ENCODE data around the gene PLA2G2E.
A peak's percentile ranks its signal among the peaks of the same experiment; 100 is the strongest.

The PLA2G2E gene

GRCh38 chr1:19882111-19883071 lies 41.0 kb downstream of the PLA2G2E start, which contains the start of gene OTUD3:
TSS of gene OTUD3 (plus strand) at chr1:19882395. CDS start at chr1:19882514, 119 bp downstream.
- no peak for TF ChIP-seq EGR1 (IDR thresholded peaks at IDR 0.05)
- TF ChIP-seq FOXM1 (IDR thresholded peaks at IDR 0.05; ENCODE audit: borderline replicate concordance, low read depth) = no peak
- no peak for TF ChIP-seq CEBPB (IDR thresholded peaks at IDR 0.05)
- TF ChIP-seq TAF1 (IDR thresholded peaks at IDR 0.05; ENCODE audit: low read depth) = peak; percentile 72
- TF ChIP-seq, protein P1, sequence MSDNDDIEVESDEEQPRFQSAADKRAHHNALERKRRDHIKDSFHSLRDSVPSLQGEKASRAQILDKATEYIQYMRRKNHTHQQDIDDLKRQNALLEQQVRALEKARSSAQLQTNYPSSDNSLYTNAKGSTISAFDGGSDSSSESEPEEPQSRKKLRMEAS (IDR thresholded peaks at IDR 0.05) = peak; percentile 85
- TF ChIP-seq, protein P2, sequence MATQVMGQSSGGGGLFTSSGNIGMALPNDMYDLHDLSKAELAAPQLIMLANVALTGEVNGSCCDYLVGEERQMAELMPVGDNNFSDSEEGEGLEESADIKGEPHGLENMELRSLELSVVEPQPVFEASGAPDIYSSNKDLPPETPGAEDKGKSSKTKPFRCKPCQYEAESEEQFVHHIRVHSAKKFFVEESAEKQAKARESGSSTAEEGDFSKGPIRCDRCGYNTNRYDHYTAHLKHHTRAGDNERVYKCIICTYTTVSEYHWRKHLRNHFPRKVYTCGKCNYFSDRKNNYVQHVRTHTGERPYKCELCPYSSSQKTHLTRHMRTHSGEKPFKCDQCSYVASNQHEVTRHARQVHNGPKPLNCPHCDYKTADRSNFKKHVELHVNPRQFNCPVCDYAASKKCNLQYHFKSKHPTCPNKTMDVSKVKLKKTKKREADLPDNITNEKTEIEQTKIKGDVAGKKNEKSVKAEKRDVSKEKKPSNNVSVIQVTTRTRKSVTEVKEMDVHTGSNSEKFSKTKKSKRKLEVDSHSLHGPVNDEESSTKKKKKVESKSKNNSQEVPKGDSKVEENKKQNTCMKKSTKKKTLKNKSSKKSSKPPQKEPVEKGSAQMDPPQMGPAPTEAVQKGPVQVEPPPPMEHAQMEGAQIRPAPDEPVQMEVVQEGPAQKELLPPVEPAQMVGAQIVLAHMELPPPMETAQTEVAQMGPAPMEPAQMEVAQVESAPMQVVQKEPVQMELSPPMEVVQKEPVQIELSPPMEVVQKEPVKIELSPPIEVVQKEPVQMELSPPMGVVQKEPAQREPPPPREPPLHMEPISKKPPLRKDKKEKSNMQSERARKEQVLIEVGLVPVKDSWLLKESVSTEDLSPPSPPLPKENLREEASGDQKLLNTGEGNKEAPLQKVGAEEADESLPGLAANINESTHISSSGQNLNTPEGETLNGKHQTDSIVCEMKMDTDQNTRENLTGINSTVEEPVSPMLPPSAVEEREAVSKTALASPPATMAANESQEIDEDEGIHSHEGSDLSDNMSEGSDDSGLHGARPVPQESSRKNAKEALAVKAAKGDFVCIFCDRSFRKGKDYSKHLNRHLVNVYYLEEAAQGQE (IDR thresholded peaks at IDR 0.05; ENCODE audit: low read depth) = no peak
- 0 out of 2 replicates have a peak, but pooled peaks have one; percentile 21 for TF ChIP-seq CREB1 (IDR thresholded peaks at IDR 0.05; ENCODE audit: low read depth)
- TF ChIP-seq EP300 (IDR thresholded peaks at IDR 0.05; ENCODE audit: borderline replicate concordance) = 0 out of 2 replicates have a peak, but pooled peaks have one; percentile 12
- peak; percentile 57 for TF ChIP-seq RAD21 (IDR thresholded peaks at IDR 0.05; ENCODE audit: low read depth)
- no peak; the same call in 1 of the 2 replicates for TF ChIP-seq TCF12 (IDR thresholded peaks at IDR 0.05; ENCODE audit: low read depth)
- TF ChIP-seq YY1 (IDR thresholded peaks at IDR 0.05; ENCODE audit: low read depth) = peak; percentile 90
- 0 out of 2 replicates have a peak, but pooled peaks have one; percentile 54 for TF ChIP-seq ZBTB7A (IDR thresholded peaks at IDR 0.05; ENCODE audit: low read depth)
- 0 out of 2 replicates have a peak, but pooled peaks have one; percentile 15 for TF ChIP-seq NFIC (IDR thresholded peaks at IDR 0.05)
- peak; percentile 98 for TF ChIP-seq USF1 (IDR thresholded peaks at IDR 0.05)
- no peak for TF ChIP-seq TEAD4 (IDR thresholded peaks at IDR 0.05)

DNA sequence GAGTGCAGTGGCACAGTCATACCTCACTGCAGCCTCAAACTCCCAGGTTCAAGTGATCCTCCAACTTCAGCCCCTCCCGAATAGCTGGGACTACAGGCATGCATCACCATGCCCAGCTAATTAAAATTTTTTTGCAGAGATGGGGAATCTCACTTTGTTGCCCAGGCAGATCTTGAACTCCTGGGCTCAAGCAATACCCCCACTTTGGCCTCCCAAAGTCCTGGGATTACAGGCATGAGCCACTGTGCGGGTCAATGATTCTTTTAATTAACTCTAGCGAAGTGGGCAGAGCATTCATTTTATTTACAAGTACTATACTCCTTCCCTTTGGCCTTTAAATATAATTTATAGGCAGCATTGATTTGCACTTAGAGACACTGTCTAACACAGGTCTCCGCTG lies 43.8 kb downstream of the PLA2G2E start:
- TF ChIP-seq TCF12 (IDR thresholded peaks at IDR 0.05; ENCODE audit: low read depth) (no peak), CEBPB (IDR thresholded peaks at IDR 0.05) (no peak), NFIC (IDR thresholded peaks at IDR 0.05) (no peak), YY1 (IDR thresholded peaks at IDR 0.05; ENCODE audit: low read depth) (no peak), CREB1 (IDR thresholded peaks at IDR 0.05; ENCODE audit: low read depth) (no peak), EP300 (IDR thresholded peaks at IDR 0.05; ENCODE audit: borderline replicate concordance) (no peak)

DNA sequence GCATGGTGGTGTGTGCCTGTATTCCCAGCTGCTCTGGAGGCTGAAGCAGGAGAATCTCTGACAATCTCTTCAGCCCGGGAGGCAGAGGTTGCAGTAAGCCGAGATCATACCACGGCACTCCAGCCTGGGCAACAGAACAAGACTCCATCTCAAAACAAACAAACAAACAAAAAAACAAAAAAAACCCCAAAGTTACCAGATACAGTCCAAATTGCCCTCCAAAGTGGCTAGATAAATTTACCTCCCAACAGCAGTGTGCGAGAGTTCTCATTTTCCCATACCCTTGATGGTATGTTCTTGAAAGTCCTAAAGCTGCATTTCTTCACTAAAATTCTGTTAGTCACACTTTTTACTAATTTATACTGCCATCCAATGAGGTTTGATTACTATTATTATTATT lies 44.2 kb downstream of the PLA2G2E start:
- TF ChIP-seq CEBPB (IDR thresholded peaks at IDR 0.05) (no peak), EP300 (IDR thresholded peaks at IDR 0.05; ENCODE audit: borderline replicate concordance) (no peak)

- no peak for TF ChIP-seq RAD21 (IDR thresholded peaks at IDR 0.05; ENCODE audit: low read depth)
- no peak for TF ChIP-seq TAF1 (IDR thresholded peaks at IDR 0.05; ENCODE audit: low read depth)
- TF ChIP-seq CREB1 (IDR thresholded peaks at IDR 0.05; ENCODE audit: low read depth) = no peak
- TF ChIP-seq EP300 (IDR thresholded peaks at IDR 0.05; ENCODE audit: borderline replicate concordance) = no peak
- no peak for TF ChIP-seq ZBTB7A (IDR thresholded peaks at IDR 0.05; ENCODE audit: low read depth)
- TF ChIP-seq, protein P2 (IDR thresholded peaks at IDR 0.05; ENCODE audit: low read depth) = no peak
- no peak for TF ChIP-seq TEAD4 (IDR thresholded peaks at IDR 0.05)
- no peak for TF ChIP-seq USF1 (IDR thresholded peaks at IDR 0.05)
- TF ChIP-seq, protein P1 (IDR thresholded peaks at IDR 0.05) = no peak
- no peak for TF ChIP-seq YY1 (IDR thresholded peaks at IDR 0.05; ENCODE audit: low read depth)
- TF ChIP-seq EGR1 (IDR thresholded peaks at IDR 0.05) = no peak
- TF ChIP-seq FOXM1 (IDR thresholded peaks at IDR 0.05; ENCODE audit: borderline replicate concordance, low read depth) = no peak
- TF ChIP-seq CEBPB (IDR thresholded peaks at IDR 0.05) = no peak
- TF ChIP-seq NFIC (IDR thresholded peaks at IDR 0.05) = no peak
- no peak for TF ChIP-seq TCF12 (IDR thresholded peaks at IDR 0.05; ENCODE audit: low read depth)
These were observed 44.8 kb downstream of the PLA2G2E start for GRCh38 chr1:19878637-19878985.

DNA sequence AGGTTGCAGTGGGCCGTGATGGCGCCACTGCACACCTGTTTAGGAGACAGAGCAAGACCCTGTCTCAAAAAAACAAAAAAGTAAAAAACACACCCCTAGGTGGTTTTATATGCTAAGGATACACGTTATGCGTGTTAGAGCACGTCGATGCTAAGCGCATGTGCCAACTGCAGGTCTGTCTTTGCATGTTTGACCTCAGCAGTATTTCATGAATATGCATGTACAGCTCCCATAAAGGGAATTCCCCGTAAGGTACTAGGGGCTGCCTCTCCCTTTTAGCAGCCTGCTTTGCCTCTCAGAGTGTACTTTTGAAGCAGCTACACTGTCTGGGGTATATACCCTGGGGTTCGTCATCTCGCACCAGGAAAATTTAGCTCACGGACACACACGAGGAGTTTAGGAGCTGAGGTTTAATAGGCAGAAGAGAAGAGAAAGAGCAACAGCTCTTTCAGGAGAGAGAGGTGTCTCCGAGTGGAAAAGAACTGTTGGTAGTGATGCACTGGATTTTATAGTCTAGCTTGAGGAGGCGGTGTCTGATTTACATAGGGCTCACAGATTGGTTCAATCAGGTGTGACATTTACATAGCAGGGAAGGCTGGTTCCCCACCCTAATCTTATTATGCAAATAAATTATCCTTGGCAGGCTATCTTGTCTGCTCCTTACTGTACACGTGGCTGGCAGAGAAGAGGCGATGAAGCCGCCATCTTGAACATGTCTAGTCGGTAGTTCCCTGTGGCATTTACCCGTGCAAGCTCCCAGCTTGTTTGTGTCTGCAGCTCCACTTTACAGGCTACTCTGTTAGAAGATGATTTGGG lies 45.4 kb downstream of the PLA2G2E start:
- peak; percentile 84 for TF ChIP-seq YY1 (IDR thresholded peaks at IDR 0.05; ENCODE audit: low read depth)
- TF ChIP-seq, protein P1 (IDR thresholded peaks at IDR 0.05) = peak; percentile 89
- no peak for TF ChIP-seq TEAD4 (IDR thresholded peaks at IDR 0.05)
- peak; percentile 56 for TF ChIP-seq USF1 (IDR thresholded peaks at IDR 0.05)

Measured in Ishikawa (cell line).